HUDEP-2 (cell line): ENCODE results near the gene TMOD1.
"Not testable (repeated sequence)": the region's sequence is repeated elsewhere in the genome, so short reads cannot be mapped to it uniquely, and the experiment has no call there.

ENCODE experiments used
- DNase-seq, 76 experiments: peaks; one replicate each; lab custom pipeline; 2025; ENCODE audit not compliant: unreplicated experiment in 76 of 76; lab: John Stamatoyannopoulos, UW

TMOD1 gene

DNA sequence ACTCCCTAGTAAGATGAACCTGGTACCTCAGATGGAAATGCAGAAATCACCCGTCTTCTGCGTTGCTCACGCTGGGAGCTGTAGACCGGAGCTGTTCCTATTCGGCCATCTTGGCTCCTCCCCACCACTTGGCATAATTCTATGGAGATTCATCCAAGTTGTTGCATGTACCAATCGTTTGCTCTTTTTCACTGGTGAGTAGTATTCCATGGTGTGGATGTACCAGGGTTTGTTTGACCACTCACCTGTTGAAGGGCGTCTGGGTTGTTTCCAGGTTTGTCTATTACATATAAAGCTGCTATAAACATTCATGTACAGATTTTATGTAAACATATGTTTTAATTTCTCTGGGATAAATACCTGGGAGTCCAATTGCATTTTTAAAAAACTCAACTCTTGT is 85.4 kb downstream of the TMOD1 start:
- DNase-seq: not testable (repeated sequence)

DNA sequence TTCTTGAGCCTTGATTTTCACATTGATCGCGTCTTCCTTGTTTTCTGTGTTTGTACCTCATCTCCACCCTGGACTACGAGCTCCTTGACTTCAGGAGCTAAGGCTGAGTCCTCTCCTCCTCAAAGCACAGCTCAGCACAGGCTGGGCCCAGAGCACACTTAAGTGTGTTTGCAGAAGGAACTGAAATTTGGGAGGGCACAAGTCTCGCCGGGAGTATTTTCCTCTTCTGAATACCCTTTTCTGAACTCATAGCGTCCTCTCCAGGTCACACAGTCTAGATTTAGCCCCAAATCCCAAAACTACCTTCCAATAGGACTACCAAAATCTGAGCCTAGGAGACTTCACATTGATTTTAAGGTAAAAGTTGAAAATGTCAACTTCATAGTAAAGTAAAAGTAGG is 90.1 kb downstream of the TMOD1 start:
- DNase-seq: no peak

DNA sequence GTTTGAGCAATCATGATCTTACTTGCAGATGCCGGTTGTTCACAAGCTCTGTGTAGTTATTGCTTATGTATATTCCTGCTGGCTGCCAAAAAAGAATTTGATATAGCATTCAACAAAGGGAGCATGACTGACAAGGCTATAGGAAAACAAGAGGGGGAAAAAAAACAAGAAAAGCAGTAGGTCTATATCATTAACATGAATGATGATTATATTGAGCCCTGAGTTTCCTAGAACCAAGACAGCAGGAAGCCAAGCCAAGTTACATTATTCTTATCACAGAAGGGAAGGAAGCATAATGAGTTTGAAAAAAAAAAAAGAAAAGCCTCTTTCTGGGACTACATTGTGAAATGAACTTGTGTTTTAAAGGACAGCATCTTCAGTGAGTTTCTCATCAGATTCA is 90.7 kb downstream of the TMOD1 start:
- no peak for DNase-seq

DNA sequence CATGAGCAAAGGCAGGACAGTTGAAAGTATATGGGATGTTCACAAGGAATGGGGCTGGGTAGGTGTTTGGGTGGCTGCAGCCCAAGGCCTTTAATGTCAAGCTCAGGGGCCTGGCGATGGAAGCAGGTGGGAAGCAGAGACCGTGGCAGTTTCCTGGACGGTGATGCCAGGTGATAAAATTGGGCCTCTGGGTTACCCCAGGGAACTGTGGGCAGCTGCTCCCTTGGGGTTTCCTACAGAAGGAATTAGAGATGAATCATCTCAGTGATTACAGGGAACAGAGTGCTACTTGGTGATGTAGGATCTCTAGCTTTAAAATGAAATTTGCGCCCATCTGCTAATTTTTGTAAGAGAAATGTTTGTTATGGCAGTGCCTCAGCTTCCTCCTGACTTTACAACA is 92.5 kb downstream of the TMOD1 start:
- DNase-seq: no peak

DNA sequence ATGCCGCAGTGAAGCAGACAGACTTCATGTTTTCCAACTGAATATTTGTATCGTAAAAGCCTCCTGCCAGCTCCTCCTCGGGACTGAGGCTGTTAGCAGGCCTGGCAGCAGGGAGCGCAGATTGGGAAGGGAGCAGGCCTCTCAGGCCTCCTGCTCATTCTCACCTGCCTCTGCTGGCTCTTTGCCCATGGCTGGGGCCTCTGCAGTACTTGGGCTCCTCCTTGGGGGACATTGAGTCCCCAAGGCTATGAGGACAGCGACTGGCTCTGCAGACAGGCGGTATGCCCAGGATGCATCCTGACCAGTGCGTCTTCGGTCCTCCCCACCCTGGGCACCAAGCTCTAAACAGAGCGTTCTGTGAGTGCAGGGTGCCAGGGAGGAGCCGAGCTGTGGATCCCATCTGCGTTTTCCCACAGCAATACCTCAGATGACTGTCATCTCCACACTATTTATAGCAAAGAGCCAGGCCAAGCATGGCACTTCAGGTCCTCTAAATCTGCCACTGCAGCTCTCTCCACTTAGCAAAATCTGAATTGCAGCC is 93.0 kb downstream of the TMOD1 start:
- no peak for DNase-seq

DNA sequence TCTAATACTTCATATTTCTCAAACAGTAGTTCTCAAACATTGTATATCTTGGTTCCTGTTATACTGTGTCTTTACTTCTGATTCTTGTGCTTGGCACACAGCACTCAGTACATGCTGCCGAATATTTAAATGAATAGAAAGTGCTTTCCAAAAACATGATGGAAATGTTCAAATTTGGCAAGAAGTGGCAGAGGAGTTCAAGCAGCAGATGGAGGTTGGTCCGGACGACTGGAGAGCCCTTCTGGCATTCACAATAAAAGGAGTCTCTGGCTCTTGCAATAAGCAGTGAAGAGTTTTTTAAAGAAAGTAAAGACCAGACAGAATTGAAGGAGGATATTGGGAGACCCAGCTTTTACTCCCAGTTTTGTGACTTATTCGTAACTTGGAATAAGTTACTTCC is 95.4 kb downstream of the TMOD1 start:
- no peak for DNase-seq

DNA sequence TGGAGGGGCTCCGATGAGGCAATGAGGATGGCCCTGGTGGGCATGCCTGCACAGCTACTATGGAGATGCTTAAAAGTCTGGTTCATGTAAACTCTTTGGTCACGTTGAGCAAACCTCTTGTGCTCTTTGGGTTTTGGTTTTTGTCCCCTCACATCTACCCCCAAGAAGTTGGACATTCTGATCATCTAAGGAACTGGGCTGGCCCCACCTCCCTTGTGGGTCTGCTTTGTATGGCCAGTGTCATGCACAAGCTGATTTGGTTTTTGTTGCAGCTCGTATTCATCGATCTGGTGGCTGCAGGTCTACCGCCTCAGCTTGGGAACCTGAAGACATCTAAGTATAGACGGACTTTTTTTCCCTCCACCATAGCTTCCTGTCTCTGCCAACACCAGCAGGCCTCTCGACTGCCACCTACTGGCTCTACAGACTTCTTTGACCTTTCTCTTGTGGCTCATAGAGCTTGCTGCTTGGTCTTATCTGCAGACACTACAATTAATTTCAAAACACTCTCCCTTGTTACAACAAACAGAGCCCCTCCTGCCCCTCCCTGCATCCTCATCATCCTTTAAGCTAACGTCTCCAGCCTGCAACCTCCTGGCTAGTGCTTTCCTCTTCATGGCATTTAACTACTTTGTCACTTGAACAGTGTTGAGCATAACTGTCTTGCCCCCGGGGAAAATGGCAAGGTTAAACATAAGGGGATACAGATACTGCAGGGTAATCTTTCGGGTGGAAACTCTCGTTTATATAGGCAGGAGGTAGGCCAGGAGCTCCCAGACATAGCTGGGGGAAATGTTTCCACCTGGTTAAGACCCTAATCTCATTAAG is 97.2 kb downstream of the TMOD1 start:
- peak in 72 of 76 experiments; percentile 8 to 81 (median 56) for DNase-seq

DNA sequence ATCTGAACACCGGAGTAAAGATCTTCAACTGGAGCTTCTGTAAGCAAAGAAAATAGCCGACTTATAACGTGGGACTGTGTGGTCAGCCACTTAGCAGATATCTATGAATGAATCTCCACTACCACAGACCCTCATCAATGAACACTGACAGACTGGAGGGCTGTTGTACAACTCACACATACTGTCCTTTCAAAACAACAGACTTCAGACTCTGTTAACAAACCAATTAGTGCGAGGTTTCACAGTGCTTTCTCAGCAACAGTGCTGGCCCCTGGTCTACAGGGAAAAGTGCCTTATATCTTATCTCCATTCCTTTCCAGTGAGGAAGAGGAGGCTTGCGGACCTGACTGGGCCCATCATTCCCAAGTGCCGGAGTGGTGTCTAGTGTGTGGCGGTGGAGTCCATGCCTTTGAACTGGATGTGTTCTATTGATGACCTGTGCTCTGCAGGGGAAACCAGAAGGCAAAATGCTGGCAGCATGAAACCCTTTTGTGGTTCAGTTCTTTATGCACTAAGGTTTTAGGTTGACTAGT is 97.9 kb downstream of the TMOD1 start:
- no peak for DNase-seq

DNA sequence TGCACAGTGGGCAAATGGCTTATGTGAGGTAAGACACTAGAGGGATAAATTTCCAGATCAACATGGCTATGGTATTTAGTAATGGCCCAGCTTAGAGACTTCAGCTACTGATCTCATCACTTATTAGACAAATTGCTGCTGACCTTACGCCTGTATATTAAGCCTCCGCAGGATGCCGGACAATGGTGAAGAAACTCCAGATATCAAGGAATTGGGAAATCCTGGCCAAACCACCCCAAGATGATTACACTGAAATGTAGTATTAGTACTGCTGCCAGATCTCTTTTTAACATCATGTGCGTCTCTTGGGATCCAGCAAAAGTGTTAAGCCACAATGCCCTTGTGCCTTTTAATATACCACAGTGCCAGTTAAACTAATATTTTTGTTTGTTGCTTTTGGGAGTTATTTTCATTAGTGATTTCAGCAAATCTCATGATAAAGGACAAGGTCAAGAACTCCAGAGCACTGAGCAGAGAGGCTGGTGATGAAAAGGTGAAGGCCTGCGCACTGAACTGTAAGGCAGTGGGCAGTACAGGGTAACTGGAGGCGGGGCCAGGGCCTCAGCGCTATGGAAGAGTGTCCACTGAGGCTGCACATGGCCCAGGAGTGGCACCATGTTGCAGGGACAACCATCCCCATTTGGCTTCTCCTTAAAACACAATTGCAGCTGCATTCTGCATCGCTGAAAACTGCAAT is 99.2 kb downstream of the TMOD1 start:
- no peak for DNase-seq

DNA sequence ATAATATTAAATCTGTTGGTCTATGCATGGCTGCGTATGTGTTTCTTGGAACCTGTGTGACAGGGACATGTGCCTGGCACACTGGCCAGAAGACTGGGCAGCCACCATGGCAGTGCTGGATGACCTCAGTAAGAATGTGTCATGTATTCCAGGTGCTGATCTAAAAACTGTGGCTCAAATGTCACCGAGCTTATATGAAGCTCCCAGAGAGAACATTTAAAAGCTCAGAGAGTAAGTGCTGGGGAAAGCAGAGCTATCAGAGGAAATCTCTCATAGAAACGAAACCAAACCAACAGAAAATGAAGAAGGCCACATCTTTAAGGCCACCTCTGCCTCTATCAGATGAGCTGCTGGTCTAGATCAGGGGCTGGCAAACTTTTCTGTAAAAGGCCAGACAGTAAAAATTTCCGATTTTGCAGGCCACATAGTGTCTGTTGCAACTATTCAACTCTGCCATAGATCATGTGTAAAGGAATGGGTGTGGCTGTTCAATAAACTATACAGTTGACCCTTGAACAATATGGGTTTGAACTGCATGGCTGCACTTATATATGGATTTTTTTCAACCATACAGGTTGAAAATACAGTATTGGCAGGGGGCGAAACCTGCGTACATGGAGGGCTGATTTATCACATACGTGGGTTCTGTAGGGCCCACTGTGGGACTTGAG is 99.9 kb downstream of the TMOD1 start:
- DNase-seq: no peak

DNA sequence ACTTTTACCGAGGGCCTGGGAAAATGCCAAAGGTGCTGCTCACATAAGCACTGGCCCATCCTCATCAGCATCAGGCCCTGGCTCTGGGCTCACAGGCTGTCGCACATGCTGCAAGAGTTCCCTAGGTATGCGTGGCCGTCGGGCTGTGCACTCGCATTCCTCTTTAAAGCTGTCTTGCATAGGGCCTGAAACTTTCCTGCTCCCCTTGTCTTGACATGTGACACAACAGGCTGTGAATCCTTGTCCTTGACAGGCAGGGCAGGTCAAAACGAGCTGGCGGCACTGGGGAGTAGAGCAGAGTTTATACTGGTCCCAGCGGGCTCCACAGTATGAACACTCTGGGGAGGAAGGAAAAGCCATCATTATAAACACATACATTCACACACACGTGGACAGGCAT is 101.0 kb downstream of the TMOD1 start:
- DNase-seq: no peak

DNA sequence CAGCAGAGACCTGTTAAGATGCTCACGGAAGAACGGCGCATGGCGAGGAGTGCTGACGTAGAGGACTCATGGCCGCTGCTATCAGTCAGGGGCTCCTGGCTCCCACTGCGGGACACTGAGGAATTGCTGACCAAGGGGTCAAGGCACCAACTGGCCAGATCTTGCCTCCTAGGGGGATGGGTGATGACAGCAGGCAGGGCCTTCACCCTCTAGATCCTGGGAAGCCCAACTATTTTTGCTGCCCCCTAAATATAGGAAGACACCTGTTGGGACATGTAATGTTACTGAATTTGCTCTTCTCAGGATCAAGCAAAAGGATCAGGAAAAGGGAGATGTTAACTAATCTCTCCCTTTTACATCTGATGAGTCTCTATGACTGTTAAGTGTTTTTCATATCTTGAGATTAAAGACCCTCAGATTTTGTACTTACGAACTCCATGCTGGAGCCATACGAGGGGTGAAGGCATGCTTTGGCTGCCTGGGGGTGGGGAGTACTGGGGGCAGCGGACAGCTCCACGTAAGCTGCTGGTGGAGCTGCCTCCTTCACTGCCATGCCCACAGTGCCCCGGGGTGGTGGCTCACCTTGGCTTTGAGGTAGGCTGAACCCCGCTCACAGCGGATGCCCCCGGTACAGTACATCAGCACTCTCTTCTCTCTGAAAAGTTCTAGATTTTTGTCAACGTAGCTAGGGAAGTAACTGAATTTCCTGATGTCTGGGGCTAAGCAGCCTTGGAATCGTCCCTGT is 103.6 kb downstream of the TMOD1 start:
- DNase-seq: no peak

DNA sequence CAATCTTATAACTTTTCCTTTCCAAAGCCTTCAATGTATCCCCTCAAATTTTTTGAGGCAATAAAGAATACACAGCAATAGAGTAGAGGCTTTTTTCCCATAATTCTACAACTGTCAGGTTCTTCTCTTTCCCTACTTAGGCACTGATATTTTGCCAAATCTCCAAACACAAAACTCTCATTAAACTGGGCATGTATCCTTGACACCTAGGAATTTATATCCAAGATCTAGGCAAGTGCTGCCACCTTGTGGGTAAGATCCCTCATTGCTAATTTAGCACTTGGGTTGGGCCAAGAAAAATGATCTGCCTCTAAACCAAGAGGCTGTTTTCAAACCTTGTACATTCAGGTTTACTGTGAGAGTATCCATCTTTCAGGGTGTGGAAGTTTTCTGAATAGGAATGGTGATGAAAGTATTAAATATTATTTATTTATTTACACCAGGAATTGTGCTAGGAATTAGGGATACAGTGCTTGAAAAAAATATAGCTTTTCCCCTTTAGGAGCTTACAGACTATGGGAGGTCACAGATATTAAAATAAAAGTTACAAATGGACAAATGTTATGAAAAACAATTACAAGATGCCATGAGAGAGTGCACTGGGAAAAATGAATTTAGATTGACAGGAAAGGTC is 114.1 kb downstream of the TMOD1 start:
- peak in 44 of 76 experiments; percentile 1 to 65 (median 41) for DNase-seq

DNA sequence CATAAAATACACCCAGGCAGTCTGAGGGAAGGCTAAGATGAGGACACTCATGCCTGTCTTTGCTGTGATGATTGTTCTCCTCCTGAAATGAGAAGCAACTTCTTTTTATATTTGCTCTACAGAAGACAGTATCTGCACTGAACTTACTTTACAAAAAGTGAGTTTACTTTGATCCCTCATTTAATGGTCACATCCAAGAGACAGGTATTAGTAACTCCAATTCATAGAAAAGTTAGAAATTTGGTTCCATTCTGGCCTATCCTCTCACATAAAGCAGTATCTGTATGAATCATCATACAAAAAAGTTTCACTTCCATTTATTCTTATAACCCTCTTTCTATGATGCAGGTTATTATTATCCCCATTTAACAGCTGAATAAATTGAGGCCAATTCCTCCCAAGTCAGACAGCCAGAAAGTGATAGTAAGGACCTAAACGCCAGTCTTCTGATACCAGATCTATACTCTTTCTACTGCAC is 116.5 kb downstream of the TMOD1 start:
- no peak for DNase-seq

DNA sequence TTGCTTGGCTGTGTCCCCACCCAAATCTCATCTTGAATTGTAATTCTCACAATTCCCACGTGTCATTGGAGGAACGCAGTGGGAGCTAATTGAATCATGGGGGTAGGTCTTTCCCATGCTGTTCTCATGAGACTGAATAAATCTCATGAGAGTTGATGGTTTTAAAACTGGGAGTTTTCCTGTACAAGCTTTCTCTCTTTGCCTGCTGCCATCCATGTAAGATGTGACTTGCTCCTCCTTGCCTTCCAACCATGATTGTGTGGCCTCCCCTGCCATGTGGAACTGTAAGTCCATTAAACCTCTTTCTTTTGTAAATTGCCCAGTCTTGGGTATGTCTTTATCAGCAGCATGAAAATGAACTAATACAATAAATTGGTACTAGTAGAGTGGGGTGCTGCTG is 118.6 kb downstream of the TMOD1 start:
- DNase-seq: not testable (repeated sequence)

DNA sequence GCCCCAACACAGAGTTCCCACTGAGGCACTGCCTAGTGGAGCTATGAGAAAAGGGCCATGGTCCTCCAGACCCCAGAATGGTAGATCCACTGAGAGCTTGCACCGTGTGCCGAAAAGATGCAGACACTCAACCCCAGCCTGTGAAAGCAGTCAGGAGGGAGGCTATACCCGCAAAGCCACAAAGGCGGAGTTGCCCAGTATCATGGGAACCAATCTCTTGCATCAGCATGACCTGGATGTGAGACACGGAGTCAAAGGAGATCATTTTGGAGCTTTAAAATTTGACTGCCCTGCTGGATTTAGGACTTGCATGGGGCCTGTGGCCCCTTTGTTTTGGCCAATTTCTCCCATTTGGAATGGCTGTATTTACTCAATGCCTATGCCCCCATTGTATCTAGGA is 121.0 kb downstream of the TMOD1 start:
- not testable (repeated sequence) for DNase-seq

DNA sequence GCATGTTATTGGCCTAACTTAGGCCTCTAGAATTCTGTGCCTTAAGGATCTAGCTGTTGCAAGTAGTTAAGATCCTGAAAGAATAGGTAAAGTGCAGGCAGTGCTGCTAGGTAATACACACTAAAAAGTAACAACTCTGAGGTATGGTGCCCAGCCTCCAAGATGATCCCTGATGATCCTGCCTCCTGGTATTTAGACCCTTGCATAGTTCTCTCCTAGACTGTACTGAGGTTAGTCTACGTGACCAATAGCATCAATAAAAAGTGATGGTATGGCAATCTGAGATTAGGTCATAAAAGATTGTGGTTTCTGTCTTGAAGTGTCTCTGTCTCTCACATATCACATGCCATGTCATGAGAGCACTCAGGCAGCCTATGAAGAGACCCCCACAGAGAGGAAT is 122.5 kb downstream of the TMOD1 start:
- DNase-seq: no peak

DNA sequence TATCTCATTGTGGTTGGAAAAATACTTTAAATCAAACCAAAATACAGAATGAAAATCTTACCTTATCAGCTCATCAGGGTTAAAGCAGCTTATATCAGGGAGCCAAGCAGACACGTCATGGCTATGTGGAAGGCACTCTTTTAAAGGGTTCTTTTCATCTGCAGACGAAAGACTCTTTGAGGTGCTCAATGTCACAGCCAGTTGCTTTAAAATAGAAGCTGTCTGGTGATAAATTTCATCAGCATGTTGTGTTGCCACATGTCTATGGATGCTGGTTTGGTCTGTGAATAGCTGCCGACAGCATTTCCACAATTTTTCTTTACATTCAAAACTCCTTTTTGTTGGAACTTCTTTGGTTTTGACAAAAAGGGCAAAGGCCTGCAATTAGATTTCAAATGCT is 124.2 kb downstream of the TMOD1 start:
- DNase-seq: no peak

DNA sequence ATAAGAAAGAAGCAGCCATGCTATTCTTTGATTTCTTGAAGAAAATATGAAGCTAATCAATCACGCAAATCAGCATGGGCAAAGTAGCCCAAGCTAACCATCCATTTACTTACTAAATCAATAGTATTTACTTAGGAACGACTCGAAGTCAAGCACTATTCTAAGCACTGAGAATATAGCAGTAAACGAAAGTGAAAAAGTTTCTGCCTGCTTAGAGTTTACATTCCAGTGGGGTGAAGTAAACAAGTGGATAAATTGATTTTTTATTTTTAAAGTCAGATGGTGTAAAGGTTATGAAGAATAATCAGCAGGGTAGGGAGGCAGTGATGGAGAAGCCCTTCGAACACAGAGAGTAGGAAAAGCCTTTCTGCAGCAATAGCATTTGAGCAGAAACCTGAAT is 126.2 kb downstream of the TMOD1 start:
- DNase-seq: no peak

DNA sequence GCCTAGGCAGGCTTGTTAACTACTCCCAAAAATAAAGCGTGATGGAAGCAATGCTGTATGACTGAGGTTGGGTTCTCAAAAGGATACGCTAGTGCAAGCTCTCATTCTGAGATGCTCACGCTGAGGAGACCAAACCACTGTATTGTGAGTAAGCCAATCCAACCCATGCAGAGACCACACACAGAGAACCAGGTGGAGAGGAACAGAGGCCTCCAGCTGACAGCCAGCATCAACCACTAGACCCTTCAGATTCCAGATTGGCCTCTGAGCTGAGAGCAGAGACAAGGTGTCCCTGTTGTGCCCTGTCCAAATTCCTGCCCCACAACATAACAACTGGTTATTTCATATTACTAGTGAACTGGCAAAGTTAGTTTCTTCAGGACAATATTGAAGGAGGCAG is 127.2 kb downstream of the TMOD1 start:
- no peak for DNase-seq
